ENCODE data around the gene SCRT2.

SCRT2 gene

DNA sequence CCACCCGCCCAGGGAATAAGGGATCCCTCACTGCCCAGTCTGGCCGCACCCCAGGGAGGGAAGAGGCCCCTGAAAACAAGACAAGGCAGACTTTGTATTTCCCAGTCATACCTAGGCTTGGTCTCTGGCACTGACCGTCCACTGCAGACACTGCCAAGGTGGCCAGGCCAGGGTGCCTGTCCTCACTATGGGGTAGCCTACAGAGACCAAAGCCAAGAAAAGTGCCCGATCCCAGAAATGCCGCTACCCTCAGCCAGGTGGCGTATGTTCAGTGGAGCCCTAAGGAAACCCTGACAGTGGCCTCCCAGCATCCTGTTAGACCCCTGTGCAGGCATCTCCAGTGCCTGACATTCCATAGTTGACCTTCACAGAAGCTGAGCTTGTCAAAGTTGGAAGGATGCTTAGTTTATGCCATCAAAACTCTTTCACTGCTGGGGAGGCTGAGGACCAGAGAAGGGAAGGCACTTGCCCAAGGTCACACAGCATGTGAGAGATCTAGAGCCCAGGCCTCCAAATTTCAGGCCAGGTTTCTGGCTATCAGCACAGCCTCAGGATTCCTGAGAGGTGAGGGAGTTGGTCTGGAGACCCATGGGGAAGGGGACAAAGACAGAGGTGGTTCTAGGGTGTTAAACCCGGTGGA is 2.5 kb downstream of the SCRT2 start:
- DNase-seq (ENCODE audit: low read depth in 2 of 2): no peak

DNA sequence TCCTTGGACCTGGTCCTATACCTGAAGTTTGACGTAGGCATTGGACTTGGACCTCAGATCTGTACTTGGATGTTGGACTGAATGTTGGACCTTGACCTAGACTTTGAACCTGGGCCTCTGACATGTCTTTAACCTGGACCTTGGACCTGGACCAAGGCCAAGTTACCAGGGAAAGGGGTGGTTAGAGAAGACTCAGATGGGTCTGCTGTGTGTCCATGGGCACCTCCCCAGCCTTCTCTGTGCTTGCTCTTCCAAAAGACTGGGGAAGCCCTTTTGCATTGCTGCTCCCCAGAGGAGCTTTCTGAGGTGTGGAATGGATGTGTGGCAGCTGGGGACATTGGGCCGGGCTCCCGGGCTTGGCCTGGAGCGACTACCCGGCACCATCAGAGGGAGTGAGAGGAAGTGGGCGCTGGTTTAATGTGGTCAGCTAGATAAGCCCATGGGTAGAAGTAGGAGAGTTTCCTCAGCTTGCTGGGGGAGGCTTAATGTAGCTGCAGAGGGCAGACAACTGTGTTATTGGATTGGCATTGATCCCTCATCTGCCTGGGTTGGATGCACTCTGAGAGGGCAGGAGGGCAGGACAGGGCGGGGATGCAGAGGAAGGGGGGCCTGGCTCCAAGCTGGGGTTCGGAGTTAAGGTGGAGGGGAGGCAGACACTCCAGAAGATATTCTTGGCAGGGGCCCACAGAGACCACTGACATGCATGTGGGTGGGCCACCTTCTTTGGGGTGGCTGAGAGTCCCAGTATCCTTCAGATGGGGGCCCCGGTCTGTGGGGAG is 4.2 kb downstream of the SCRT2 start:
- DNase-seq (ENCODE audit: low read depth in 2 of 2): no peak

DNA sequence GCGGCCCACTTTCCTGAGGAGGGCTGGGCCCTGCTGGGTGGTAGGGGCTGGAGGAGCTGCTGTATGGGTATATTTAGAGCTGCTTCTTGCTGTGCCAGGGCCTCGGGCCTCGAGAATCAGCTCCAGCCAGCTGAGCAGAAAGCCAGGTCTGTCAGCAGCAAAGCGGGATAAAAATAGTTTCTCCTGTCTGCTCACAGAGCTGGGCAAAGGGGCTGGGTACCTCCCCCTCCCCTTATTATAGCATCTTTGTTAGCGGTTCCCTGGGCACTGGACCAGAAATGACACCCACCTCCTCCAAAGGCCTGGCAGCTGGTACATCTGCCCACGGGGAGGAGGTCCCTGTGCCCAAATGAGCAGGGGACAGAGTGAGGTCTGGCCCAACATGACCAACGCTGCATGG is 6.0 kb downstream of the SCRT2 start:
- no peak for DNase-seq (ENCODE audit: low read depth in 2 of 2)

DNA sequence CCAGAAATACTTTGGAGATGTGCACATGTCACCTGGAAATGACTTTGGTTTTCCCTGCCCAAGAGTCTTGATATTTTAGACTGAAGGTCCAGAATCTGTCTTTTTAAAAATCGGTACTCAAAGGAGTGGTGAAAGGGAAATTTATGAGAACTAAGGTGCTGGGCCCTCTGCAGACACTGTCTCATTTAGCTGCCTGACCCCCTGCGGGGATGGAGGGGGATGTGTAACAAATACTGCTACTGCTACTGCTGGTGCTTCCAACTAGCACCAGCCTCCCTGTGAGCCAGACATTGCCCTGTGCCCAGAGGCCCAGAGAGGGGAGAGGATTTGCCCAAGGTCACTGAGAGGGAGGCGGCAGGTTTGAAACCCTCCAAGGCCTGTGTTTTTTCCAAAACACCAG is 7.0 kb downstream of the SCRT2 start:
- DNase-seq (ENCODE audit: low read depth in 2 of 2): no peak

DNA sequence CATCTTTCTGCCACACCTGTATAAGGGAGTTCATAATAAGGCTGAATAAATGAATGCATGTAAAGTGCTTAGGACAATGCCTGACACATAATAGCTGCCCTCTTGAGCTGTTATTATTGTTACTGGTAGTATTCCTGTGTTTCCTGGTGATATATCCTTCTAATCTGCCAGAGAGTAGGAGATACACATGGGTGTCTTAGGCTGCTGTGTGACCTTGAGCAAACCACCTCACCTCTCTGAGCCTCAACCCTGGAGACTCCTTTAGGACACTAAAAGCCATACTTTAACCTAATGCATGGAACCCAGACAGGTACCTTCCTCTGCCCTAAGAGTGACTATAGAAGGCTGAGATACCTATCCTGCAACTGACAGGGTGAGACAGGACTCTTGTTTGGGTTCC is 7.6 kb downstream of the SCRT2 start:
- no peak for DNase-seq (ENCODE audit: low read depth in 2 of 2)

DNA sequence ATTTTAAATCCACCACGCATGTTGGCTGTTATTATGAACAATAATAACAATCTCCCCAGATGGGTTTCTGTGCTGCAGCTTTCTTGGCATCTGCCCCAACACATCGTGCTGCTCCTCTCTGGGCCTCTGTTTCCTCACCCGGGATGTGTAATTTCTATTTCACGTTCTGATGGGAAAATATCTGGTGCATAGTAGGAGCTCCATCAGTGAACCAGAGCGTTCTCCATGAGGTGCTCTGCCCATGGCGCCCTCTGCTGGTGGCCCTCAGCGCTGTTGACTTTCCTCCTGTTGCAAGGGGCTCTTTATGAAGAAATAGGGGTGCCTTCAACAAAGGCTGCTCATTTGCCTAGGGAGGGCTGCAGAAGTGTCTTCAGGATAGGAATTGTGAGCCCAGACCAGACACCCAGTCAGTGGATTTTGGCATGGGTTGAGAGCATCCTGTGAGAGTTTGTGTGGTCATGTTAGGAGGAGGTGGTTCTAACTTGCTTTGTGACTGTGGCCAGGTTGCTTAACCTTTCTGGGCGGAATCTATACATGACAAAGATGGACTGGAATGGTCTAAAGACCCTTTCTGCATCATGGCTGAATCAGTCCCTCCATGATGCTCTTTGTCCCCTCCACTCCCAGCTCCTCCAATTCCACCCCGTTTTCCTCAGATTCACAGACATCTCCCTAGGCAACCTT is 8.1 kb downstream of the SCRT2 start:
- peak; percentile 26 to 30 for DNase-seq (ENCODE audit: low read depth in 2 of 2)

DNA sequence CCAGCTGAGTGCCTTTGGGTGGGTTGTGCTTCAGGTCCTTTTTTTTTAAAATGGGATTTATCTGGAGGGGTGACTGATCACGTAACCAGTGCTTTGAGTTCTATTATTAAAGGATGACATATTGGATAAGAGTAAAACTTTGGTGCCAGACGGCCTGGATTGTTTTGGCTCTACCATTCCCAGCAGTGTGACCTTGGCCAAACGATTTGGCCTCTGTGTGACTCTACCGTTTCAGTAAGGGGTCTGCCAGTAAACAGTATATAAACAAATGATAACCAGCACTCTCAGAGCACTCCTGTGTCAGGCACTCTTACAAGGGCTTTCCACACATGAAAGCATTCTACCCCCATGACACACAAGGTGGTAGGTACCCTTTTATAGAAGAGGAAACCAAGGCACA is 8.7 kb downstream of the SCRT2 start:
- DNase-seq (ENCODE audit: low read depth in 2 of 2): no peak

DNA sequence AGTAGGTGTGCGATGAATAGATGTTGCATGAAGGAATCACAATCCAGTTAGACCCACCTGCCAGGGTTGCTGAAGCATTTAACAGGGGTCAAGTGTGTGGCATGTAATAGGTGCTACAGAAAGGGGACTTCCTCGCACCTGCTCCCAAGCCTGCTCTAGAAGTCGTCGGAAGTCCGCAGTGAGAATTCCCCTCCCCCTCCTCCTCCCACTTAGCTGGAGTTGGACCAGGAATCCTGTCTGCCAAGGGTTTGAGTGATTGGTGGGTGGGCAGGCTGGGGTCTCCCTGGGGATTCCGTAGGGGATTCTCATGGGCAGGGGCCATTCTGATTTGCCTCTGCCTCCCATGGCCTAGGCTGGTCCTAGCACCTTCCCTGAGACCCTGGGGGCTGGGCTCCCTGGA is 10.3 kb downstream of the SCRT2 start:
- DNase-seq (ENCODE audit: low read depth in 2 of 2): no peak

DNA sequence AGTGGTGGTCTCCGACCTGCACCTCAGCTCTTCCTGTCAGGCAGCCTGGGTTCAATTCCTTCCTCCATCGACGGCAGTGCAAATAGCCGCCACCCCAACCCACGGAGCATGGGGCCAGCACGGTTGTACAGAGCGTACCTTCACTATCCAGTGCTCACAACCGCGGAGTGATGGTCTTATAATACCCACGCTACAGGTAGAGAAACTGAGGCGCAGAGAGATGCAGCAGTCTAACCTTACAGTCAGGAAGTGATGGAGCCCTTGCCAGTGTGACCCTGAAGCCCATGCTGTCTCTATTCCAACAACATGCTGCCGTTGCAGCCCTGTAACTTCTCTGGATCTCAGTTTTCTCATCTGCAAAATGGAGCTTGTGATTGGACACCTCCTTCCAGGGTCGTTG is 11.0 kb downstream of the SCRT2 start:
- no peak for DNase-seq (ENCODE audit: low read depth in 2 of 2)

DNA sequence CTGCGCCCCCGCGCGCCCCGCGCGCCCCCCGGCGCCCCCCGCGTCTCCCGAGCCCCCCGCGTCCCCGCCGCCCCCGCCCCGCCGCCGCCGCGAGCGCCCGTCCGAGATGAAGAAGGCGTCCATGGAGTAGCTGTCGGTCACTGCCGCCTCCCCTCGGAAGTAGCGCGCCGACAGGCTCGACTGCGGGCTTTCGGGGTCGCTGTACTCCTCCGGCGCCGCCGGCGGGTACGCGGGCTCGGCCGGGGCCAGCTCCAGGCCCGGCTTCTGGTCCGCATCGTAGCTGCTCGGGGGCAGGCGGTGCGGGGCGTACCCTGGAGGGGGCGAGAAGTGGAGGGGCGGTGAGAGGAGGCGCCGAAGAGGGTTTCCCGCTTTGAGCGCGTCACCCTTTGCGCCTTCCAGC is 11.5 kb downstream of the SCRT2 start:
- no peak for DNase-seq (ENCODE audit: low read depth in 2 of 2)

DNA sequence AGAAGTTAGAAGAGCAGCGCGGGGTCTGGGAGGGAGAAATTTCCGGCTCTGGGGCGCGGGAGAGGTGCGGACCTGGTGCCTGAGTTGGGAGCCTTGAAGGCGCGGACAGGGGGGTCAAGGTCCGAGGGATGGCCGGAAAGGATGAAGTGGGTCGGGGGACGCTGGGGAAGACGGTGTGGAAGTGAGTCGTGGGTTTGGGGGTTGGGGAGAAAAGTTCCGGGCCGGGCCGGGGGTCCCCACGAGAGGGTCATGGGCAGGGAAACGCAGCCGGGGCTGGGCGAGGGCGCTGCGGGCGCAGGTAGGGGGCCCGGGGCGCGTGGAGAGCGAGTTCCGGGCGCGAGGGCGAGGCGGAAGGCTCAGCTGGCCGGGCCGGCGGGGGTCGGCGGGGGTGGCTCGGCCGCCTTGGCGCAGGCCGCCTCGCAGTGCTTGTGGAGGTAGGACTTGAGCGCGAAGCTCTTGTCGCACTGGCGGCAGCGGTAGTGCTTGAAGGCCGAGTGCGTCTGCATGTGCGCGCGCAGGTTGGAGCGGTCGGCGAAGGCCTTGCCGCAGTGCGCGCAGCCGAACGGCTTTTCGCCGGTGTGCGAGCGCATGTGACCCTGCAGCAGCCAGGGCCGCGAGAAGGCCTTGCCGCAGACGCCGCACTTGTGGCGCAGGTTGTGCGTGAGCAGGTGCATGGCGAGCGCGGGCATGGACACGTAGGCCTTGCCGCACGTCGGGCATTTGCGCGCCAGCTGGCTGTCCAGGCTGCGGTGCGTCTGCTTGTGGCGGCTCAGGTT is 12.1 kb downstream of the SCRT2 start:
- no peak for DNase-seq (ENCODE audit: low read depth in 2 of 2)

DNA sequence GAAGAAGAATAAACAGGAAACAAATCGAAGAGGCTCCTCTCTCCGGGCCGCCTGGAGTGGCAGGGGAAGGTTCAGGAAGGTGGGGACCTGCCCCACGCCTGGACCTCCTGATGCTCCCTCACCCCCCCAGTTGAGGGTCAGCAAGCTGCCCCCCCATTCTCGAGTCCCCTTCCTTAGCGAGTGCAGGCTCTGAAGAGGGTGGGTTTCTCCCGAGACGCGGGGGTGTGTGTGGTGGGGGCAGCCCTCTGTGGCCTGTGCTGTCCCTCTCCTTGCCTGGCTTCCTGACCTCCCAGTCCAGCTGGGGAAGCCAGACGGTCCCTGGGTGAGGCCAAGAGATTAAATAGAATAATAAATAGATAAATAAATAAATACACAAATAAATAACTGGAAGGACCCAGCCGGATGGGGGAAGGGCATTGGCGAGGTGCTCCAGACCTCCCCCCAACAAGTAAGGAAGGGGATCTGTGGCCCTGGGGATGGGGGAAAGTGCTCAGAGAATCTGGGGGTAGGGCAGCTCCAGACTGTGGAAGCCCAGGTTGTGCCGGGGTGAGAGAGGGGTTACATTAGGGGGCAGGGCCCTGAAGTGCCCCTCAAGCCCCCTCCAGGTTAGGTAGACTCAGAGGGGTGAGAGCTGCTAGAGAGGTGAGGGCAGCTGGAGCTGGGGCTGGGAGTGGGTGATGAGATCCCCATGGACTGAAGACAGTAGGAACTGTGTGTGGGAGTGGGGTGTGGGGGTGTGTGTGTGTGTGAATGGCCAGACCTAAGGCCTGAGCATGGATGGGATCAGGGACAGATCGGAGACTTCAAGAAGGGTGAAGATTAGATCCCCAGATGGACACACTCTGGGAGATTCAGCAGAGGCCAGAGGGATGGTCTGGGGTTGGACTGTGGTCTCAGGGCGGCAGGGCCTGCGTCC is 13.1 kb downstream of the SCRT2 start:
- no peak for DNase-seq (ENCODE audit: low read depth in 2 of 2)

DNA sequence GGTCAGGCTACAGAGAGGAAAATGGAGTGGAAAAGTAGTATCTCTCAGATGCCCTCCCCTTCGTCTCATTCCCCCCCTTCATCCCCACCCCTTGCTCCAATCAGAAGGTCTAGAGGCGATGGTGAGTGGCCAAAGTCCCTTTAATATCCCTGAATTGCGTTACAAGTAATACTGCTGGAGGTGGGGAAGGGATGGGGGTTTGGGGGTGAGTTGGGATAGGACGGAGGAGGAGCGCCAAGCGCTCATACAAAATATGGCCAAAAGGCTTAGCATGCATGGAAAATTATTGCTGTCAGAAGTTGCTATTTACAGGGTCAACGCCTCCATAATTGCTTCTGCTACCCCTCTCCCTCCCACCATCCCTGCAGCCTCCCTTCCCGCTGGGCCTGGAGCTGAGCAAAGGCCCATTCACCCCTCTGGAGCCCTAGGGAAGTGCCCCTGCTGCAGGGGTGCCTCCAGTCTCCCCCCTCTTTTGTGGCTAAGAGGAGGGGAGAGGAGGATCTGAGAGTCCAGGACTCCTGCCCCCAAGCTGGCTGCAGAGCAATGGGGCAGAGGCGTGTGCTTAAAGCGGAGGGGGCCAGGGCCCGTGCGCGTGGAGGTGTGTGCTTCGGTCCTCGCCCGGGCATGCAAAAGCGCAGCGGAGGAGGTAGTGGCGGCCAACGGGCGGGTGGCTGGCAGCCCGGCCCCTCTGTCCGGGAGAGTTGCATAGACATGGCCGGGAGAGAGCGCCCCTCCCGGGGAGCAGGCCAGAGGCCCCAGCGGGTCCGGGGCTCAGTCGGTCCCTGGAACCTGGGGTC is 13.9 kb downstream of the SCRT2 start:
- DNase-seq (ENCODE audit: low read depth in 2 of 2): no peak

DNA sequence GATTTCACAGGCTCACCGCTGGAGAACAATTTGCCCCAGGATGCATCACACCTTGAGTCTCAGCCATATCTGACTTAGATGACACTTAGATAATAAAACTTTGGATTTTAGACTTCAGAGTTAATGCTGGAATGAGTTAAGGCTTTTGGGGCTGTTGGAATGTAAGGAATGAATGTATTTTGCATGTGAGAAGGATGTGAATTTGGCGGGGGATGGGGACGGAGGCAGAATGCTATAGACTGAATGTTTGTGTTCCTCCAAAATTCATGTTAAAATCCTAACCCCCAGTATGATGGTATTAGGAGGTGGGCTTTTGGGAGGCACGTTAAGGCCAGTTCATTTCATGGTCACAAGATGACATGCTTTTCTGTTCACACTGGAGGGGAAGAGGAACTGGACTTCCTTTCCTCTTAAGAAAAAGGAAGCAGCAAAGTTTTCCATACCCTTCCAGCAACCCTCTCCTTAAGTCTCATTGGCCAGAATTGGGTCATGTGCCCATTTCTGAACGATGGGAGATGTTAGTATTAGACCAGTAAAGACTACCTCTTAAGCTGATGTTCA is 16.8 kb downstream of the SCRT2 start:
- DNase-seq (ENCODE audit: low read depth in 2 of 2): no peak

DNA sequence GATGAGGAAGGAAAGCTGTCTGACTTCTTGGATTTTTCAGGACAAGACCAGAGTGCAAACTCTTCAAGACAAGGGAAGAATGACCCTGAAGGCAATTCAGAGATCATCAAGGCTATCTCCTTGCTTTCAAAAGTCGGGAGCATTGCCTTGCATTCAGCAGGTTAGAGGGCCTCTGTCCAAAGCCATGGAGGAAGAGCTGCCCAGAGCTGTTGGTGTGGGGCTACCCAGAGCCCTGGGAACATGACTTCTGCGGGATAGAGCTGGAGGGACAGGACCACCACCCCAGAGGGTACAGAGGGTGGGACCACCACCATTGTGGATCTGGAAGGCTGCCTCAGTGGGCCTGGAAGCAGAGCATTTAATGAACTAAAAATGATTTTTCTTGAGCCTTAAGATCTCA is 17.4 kb downstream of the SCRT2 start:
- no peak for DNase-seq (ENCODE audit: low read depth in 2 of 2)

DNA sequence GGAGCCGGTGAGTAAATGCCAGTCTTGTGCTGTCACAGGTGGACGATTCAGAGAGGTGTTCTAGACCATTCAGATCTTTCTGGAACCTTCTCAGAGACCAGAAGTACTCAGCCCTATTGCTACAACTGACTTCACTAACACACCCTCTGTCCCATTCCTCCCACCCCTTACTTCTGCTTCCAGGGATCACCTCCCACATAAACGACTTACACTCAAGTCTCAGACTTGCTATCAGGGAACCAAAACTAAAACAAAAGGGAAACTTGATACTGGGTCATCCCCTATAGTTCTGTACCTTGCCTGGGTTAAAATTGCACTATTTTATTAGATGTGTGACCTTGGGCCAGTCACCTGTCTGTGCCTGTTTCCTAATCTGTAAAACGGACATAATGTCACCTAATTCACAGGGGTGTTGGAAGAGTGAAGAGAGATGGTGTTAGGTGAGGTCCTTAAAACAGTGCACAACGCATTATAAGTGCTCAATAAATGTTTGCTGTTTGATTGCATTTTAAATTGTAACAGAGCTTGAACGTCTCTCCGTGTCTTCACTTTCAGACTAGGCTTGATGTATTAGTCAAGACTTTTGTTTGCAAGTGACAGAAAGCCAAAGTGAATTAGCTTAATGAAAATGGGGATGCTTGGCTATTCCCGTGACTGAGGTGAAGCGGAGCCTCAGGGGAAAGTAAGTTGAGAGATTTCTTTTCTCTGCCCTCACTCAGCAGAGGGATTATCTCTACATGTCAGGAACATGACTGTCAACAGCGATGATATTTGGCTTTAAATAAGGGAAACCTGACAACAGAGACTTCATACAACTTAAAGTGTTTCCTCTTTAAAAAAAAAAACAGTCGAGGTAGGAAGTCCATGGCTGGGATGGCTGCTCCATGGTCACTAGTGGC is 19.6 kb downstream of the SCRT2 start:
- DNase-seq (ENCODE audit: low read depth in 2 of 2): no peak

DNA sequence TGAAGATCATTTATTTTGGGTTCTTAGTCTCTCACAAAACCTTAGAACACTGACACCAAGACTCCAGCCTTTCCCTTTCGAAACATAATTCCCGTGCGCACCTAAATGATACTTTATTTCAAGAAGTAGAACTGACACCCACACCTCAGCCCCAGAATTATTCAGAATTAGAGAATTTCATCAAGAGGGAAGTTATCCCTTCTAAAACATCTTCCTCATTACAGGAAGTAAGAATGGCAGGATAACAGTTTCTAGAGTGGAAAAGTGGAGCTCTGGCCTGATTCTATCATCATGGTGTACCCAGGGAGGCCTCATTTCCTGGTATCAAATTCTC is 21.2 kb downstream of the SCRT2 start:
- DNase-seq (ENCODE audit: low read depth in 2 of 2): no peak

DNA sequence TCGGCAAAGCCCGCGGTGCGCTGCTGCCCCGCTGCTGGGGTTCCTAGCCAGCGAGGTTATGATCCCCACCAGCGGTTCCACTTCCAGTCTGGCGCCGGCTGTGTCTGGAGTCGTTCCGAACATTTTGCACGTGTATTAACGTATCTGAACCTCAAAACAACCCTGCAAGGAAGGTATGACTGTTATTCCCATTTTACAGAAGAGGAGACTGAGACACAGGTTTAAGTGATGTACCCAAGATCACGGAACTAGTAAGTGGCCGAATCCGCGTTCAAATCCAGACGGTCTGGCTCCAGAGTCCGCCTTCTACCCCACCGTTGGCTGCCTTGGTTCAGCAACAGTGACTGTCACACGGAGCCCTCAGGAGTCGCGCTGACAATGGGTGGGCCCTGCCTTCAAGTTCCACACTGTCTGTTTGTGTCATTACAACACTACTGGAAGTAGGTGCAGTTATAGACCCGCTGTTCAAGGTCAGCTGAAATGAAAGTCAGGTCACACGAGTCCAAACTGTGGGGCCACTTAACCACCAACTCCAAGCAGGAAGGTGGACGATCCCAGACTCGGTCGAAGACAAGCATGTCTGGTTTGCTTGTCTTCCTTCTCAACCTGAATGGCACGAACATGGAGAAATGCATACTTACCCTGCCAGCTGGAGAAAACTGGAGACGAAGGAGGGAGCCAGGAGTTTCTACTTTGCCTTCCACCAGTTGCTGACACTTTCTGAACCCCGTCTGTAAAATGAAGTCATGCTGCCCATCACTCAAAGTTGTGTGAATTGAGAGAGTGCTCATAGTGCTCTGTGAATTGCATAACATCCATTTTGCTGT is 21.8 kb downstream of the SCRT2 start:
- DNase-seq (ENCODE audit: low read depth in 2 of 2): no peak

Data from stimulated activated CD8-positive, alpha-beta memory T cell treated with anti-CD3 and anti-CD28 coated beads, Interleukin-15, amount 100 ng/mL, for 48 hours (primary cell).